ENCODE measurements around the gene SREK1.

SREK1 gene

DNA sequence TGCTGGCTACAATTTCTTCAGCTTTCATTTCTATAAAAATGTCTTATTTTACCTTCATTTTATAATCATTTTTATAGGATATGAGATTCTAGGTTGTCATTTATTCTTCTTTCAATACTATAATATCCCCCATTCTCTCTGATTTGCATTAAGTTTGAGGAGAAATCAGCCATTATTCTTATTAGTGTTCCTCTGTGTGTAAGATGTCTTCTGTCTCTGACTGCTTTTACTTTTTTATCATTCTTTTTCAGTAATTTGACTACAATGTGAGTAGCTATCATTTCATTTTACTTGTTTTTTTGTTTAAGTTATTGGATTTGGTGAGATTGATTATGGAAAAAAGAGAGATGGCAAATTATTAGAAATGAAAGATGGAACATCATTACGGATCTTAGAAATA, 13.6 kb upstream of the SREK1 start:
- no peak for TF ChIP-seq GABPA (IDR thresholded peaks at IDR 0.05; ENCODE audit: low read depth)
- TF ChIP-seq, protein P1, sequence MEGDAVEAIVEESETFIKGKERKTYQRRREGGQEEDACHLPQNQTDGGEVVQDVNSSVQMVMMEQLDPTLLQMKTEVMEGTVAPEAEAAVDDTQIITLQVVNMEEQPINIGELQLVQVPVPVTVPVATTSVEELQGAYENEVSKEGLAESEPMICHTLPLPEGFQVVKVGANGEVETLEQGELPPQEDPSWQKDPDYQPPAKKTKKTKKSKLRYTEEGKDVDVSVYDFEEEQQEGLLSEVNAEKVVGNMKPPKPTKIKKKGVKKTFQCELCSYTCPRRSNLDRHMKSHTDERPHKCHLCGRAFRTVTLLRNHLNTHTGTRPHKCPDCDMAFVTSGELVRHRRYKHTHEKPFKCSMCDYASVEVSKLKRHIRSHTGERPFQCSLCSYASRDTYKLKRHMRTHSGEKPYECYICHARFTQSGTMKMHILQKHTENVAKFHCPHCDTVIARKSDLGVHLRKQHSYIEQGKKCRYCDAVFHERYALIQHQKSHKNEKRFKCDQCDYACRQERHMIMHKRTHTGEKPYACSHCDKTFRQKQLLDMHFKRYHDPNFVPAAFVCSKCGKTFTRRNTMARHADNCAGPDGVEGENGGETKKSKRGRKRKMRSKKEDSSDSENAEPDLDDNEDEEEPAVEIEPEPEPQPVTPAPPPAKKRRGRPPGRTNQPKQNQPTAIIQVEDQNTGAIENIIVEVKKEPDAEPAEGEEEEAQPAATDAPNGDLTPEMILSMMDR (IDR thresholded peaks at IDR 0.05; ENCODE audit: insufficient read depth, low read length), result no peak
- no peak for TF ChIP-seq POLR2AphosphoS5 (IDR thresholded peaks at IDR 0.05; ENCODE audit: low read depth)
- TF ChIP-seq, protein P2, sequence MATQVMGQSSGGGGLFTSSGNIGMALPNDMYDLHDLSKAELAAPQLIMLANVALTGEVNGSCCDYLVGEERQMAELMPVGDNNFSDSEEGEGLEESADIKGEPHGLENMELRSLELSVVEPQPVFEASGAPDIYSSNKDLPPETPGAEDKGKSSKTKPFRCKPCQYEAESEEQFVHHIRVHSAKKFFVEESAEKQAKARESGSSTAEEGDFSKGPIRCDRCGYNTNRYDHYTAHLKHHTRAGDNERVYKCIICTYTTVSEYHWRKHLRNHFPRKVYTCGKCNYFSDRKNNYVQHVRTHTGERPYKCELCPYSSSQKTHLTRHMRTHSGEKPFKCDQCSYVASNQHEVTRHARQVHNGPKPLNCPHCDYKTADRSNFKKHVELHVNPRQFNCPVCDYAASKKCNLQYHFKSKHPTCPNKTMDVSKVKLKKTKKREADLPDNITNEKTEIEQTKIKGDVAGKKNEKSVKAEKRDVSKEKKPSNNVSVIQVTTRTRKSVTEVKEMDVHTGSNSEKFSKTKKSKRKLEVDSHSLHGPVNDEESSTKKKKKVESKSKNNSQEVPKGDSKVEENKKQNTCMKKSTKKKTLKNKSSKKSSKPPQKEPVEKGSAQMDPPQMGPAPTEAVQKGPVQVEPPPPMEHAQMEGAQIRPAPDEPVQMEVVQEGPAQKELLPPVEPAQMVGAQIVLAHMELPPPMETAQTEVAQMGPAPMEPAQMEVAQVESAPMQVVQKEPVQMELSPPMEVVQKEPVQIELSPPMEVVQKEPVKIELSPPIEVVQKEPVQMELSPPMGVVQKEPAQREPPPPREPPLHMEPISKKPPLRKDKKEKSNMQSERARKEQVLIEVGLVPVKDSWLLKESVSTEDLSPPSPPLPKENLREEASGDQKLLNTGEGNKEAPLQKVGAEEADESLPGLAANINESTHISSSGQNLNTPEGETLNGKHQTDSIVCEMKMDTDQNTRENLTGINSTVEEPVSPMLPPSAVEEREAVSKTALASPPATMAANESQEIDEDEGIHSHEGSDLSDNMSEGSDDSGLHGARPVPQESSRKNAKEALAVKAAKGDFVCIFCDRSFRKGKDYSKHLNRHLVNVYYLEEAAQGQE (IDR thresholded peaks at IDR 0.05; ENCODE audit: insufficient replicate concordance, low read depth), result no peak
- TF ChIP-seq SPI1 (IDR thresholded peaks at IDR 0.05; ENCODE audit: borderline replicate concordance, low read depth), result no peak
- no peak overlapping the region for H3K4me3 ChIP-seq (replicated peaks; ENCODE audit: insufficient read depth, low read length)
- no peaks in the 10 kb centered on the region for H3K27me3 ChIP-seq (ENCODE audit: insufficient read depth, poor library complexity, severe bottlenecking)
- no peak for DNase-seq (ENCODE audit: low read depth in 1 of 2, low spot score in 1 of 2)
- no peak overlapping the region for H3K27ac ChIP-seq (replicated peaks)

DNA sequence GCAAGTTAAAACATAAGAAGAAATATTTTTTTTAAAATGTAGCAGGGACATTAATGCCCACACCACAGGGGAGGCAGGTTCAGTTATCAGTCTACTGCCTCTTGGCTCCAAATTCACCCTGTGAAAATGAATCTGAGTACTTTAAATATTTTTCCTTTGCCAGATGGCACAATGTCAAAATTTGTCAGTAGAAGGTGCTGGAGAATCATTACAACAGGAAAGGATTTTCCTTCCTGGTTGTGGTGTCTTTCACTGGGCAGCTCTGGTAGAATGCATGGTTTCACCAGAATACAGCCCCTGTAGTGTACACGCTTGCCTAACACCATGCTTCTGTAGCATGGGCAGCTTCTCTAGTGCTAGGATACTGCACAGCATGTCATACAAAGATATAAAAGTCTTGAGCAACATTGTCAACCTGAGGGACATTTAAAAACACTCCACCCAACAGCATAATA, 9.7 kb upstream of the SREK1 start:
- no peaks in the 10 kb centered on the region for H3K27me3 ChIP-seq (ENCODE audit: insufficient read depth, poor library complexity, severe bottlenecking)
- H3K4me3 ChIP-seq (replicated peaks; ENCODE audit: insufficient read depth, low read length), result no peak overlapping the region
- TF ChIP-seq SPI1 (IDR thresholded peaks at IDR 0.05; ENCODE audit: borderline replicate concordance, low read depth), result no peak
- no peak for TF ChIP-seq GABPA (IDR thresholded peaks at IDR 0.05; ENCODE audit: low read depth)
- TF ChIP-seq, protein P1 (IDR thresholded peaks at IDR 0.05; ENCODE audit: insufficient read depth, low read length), result no peak
- TF ChIP-seq, protein P2 (IDR thresholded peaks at IDR 0.05; ENCODE audit: insufficient replicate concordance, low read depth), result no peak
- no peak for TF ChIP-seq POLR2AphosphoS5 (IDR thresholded peaks at IDR 0.05; ENCODE audit: low read depth)
- no peak for DNase-seq (ENCODE audit: low read depth in 1 of 2, low spot score in 1 of 2)
- no peak overlapping the region for H3K27ac ChIP-seq (replicated peaks)

DNA sequence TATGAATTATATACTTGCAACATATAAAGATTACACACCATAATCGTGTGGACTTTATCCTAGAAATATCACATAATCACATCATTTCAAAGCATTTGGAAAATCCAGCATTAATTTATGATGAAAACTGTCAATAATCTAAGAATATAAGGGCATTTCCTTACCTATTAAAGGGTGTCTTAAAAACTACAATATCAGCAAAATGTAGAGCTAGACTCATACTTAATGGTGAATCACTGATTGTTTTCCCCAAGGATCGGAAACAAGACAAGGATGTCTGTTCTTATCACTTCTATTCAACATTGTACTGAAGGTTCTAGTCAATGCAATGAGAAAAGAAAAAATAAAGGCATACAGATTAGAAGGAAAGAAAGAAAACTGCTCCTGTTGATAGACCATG, 8.0 kb upstream of the SREK1 start:
- no peak overlapping the region for H3K27ac ChIP-seq (replicated peaks)
- TF ChIP-seq, protein P1 (IDR thresholded peaks at IDR 0.05; ENCODE audit: insufficient read depth, low read length), result no peak
- TF ChIP-seq SPI1 (IDR thresholded peaks at IDR 0.05; ENCODE audit: borderline replicate concordance, low read depth), result no peak
- TF ChIP-seq, protein P2 (IDR thresholded peaks at IDR 0.05; ENCODE audit: insufficient replicate concordance, low read depth), result no peak
- H3K4me3 ChIP-seq (replicated peaks; ENCODE audit: insufficient read depth, low read length), result no peak overlapping the region
- DNase-seq (ENCODE audit: low read depth in 1 of 2, low spot score in 1 of 2), result no peak
- H3K27me3 ChIP-seq (ENCODE audit: insufficient read depth, poor library complexity, severe bottlenecking), result no peaks in the 10 kb centered on the region

All from HL-60 (cell line).